ENCODE measurements around the gene ULK1.

DNA sequence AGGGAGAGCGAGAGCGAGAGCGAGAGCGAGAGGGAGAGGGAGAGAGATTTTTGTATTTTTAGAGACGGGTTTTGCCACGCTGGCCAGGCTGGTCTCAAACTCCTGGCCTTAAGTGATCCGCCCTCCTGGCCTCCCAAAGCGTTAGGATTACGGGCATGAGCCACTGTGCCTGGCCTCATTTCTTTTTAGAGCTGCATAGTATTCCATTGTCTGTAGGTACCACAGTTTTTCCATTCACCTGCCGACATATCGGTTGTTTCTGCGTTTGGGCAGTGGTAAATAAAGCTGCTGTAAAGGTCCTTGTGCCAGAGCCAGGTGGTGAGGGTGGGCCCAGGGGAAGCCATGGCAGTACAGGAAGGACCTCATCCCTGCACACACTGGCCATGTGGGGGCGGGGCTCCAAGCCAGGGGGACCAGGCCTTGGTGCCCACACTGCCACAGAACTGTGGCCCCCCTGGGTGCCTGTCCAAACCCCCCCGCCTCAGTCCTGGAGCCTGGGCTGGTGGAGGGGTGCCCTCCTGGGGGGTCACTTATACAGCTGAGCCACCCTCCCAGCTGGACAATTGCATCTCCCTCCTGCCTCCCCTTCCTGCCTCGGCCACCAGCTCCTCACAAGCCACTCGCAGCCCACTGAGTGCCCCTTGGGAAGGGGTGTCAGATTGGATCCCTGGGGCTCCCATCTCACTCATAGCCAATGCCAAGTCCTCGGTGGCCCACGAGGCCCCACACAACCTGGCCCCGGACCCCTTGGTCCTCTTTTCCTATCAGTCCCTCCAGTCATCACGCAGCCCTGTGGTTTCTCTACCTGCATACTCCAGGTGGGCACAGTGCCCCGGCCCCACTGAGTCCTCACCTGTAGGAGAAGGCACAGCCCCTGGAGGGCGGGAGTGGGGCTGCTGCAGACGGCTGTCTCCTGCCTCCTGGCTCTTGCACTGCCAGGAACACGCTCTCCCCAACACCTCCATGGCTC lies 33.0 kb downstream of the ULK1 start:
- TF ChIP-seq, protein P1, sequence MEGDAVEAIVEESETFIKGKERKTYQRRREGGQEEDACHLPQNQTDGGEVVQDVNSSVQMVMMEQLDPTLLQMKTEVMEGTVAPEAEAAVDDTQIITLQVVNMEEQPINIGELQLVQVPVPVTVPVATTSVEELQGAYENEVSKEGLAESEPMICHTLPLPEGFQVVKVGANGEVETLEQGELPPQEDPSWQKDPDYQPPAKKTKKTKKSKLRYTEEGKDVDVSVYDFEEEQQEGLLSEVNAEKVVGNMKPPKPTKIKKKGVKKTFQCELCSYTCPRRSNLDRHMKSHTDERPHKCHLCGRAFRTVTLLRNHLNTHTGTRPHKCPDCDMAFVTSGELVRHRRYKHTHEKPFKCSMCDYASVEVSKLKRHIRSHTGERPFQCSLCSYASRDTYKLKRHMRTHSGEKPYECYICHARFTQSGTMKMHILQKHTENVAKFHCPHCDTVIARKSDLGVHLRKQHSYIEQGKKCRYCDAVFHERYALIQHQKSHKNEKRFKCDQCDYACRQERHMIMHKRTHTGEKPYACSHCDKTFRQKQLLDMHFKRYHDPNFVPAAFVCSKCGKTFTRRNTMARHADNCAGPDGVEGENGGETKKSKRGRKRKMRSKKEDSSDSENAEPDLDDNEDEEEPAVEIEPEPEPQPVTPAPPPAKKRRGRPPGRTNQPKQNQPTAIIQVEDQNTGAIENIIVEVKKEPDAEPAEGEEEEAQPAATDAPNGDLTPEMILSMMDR (IDR thresholded peaks at IDR 0.05; ENCODE audit: poor library complexity, severe bottlenecking): no peak
- no peak for TF ChIP-seq EZH2 (IDR thresholded peaks at IDR 0.05; ENCODE audit: borderline replicate concordance, insufficient read depth, low read length, poor library complexity, severe bottlenecking)
- TF ChIP-seq EP300 (conservative IDR thresholded peaks at IDR 0.05; ENCODE audit: poor library complexity, severe bottlenecking): no peak
